Kasumi-1 (cell line): ENCODE measurements around the gene PDLIM5.
"Not testable (repeated sequence)": the region's sequence is repeated elsewhere in the genome, so short reads cannot be mapped to it uniquely, and the experiment has no call there.

Experiments used
- DNase-seq, 2 experiments: peaks; one replicate each; lab custom pipeline; 2025; lab: John Stamatoyannopoulos, UW

The PDLIM5 gene

DNA sequence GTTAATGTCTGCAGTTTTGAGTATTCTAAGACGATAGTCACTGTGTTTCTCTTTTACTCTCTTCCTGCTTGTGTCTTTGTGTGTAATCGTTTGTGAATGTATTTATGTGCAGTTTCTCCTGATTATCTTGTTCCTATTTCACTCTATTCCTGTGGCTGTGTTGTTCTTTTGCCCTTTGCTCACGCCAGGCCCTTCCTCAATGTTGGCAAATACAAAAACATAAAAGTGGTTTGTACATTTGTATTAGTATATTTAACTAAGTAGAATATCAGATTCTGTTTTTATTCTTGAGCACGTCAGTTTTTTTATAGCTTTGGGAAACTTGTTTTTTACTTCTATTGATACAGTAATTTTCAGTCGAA is 198.4 kb downstream of the PDLIM5 start:
- DNase-seq, result no peak

DNA sequence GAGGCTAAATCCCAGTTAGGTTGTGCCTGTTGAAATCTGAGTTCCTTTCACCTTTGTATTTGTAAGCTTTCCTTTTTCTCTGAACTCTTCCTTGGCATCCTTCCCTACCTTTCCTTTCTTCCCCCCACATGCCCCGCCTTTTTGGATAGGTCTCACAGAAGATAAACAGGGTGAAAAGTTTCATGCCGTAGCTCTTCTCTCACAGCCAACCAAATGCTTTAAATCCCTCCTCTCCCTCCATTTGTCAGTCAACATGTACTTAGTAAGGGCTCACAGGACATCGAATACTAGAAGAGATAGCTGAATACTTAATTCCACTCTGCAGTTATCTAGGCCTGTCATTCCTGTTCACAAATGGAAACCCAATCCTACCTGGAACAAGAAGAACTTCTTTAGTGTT is 198.9 kb downstream of the PDLIM5 start:
- no peak for DNase-seq

- DNase-seq, result no peak
These were observed 201.4 kb downstream of the PDLIM5 start for GRCh38 chr4:94653095-94653649.

- DNase-seq, result no peak
These were observed 202.4 kb downstream of the PDLIM5 start for GRCh38 chr4:94653984-94654609.

- DNase-seq, result no peak
These were observed 203.0 kb downstream of the PDLIM5 start for GRCh38 chr4:94654714-94655113.

GRCh38 chr4:94660614-94661013 is 208.9 kb downstream of the PDLIM5 start:
- DNase-seq, result no peak

- DNase-seq, result not testable (repeated sequence)
These were observed 213.3 kb downstream of the PDLIM5 start for GRCh38 chr4:94665021-94665420.

DNA sequence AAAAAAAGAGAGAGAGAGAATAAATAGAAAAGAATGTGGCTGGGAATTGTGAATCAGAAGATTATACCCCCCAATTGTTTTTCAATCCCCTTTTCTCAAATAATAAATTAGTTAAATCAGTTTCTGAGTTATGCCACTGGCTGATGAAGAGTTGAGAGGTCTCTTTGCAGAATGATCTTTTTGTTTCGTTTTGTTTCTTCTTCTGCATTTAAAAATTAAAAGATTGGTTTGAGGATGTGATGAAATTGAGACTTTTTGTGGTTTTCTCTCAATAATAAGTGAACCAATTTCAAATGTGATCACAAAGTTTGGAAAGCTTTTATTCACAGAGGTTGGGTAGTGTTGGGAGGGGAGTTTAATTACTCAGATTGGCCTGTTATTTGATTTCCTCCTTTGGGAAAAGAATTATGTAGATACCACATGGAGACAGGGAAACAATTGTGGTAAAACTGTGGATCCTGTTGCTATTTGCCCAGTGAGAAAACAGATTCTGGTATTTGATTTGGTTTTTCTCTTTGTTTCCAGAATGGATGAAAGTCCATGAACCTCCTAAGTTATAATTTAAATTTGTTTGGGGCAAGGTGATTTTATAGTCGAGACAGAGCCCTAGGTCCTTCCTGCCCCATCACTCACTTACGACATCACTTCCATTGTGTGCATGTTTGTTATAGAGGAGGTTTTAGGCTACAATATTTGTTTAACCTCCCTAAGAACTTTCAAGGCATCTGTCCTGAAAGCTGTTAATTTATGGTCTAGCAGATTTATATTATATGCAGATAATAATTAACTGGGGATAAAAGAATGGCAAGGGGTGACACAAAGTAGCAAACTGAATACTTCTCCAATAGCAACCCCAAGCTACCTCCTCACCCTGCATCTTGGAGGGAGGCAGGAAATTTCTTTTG is 214.0 kb downstream of the PDLIM5 start:
- no peak for DNase-seq

- no peak for DNase-seq
These were observed 217.0 kb downstream of the PDLIM5 start for GRCh38 chr4:94668724-94669123.

- DNase-seq, result no peak
These were observed 218.2 kb downstream of the PDLIM5 start for GRCh38 chr4:94669672-94670664.

- no peak for DNase-seq
These were observed 219.4 kb downstream of the PDLIM5 start for GRCh38 chr4:94671113-94671512.

DNA sequence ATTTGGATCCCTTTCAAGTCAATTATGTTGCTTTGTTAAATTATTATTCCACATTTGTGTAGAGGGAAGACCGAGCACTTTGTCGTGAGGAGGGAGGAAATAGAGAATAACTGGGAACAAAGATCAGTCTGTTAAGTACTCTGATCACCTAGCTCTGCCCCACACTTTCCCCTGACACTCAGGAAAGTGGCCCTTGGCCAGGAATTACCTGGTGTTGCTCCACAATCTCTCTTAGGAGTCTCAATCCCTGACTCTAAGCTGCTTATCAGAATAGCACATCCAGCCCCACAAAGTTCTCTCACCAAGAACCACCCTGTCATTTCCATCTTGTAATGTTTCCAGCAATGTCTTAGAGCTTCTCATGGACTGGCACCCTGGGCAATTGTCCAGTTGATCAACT is 222.2 kb downstream of the PDLIM5 start:
- DNase-seq, result no peak

DNA sequence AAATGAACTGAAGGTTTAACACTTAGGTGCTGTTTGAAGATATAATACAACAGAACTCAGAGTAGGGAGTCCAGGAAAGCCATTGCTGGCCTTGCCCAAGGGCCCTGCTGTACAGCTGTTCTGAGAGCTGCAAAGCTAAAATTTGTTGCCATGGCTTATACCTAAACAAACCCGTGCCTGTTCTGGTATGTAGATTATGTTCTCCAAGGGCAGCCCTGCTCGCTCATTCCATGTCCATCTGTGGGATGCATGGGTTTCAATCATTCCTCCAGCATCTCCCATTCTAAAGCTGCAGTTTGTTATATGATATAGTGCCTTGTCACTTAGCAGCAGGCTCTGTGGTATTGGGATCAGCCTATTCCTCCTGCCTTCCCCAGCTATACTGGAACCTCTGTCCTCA is 225.2 kb downstream of the PDLIM5 start:
- no peak for DNase-seq

GRCh38 chr4:94678896-94679295 is 227.2 kb downstream of the PDLIM5 start:
- DNase-seq, result no peak

- DNase-seq, result no peak
These were observed 228.6 kb downstream of the PDLIM5 start for GRCh38 chr4:94680176-94680862.

DNA sequence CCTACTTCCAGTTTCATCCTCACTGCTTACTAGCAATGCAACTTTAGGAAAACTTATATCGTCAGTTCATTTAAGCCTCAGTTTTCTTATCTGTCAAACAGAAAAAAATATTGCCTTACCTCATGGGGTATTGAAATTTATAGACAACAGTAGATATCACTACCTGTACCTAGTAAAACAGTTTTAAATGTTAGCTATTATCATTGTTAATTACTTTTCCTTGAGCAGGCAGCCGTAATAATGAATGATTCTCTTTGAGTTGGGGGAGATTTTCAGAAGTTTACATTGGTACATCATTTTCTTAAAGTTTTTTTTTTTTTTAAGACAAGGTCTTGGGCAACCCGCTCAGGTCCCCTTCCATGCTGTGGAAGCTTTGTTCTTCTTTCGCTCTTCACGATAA is 234.3 kb downstream of the PDLIM5 start:
- no peak for DNase-seq

DNA sequence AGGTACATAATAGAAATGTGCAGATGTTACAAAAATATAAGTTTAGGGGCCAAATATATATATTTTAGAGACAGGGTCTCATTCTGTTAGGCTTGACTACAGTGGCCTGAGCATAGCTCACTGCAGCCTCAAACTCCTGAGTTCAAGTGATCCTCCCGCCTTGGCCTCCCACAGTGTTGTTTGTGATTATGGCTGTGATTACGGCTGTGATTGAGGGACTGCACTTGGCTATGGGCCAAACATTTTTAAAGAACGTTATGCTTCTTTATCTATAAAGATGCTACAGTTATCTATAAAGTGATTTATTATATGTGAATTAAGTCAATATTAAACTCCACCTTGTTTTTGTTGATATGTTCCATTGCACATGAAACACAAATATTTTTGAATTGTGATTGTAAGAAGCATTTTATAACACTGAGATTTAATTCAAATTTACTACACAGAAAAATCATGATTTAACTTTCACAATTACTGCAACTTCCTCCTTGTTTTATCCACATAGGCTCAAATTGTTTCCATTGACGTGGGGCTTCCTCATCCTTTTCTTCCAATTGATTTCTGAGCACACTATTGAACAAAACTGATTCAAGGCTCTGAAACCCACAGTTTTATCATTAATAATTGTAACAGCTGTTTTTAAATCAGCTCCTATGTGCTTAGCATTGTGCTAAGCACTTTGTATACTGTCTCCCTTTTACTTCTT is 237.6 kb downstream of the PDLIM5 start:
- no peak for DNase-seq

- no peak for DNase-seq
These were observed 239.1 kb downstream of the PDLIM5 start for GRCh38 chr4:94690851-94691254.

DNA sequence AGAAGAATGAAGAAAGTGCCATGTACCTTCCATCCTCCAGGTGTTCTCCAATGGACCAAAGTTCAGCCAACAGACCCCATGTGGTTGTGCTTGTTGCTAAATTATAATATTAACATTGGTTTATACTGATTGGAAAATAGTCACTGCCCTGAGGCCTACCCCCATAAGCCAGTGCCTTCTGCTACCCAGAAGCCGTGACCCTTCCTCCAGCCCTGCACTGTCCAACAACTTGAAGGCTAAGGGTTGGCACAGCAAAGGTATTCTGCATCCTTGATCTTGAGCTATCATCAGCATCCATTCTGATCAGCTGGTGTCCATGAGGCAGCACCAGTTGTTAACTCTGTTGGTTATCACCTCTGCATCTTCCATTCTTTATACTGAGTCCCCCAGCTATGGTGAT is 239.8 kb downstream of the PDLIM5 start:
- DNase-seq, result no peak

DNA sequence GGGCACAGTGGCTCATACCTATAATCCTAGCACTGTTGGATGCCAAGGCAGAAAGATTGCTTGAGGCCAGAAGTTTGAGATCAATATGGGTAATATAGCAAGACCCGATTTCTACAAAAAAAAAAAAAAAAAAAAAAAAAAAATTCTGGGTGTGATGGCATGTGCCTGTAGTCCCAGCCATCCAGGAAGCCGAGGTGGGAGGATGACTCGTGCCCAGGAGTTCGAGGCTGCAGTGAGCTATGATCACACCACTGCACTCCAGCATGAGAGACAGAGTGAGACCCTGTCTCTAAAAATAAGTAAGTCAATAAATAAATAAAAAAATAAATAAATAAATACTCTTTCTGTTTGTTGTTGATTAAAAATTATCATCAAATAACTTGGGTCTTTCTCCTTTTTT is 243.6 kb downstream of the PDLIM5 start:
- DNase-seq, result no peak

DNA sequence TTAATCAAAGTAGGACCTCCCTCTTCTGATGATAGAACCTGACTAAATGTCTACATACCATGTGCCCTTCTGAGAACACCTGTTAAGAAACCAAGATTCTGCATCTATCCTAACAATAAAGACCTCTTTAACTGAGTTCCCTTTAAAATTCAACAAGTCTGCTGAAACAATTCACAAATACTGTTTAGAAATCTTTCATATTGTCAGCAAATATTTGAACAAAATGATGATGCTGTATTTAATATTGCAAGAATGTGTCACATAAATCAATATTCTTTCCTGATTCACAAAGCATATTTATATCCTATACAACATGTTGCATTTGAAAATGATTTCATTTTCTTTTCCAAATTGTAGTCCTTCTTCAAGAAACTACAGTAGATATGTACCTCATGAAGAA is 246.4 kb downstream of the PDLIM5 start:
- no peak for DNase-seq
